HCT116 (cell line): ENCODE results near the gene MINDY1. TPM values are rescaled to one million over a fixed set of nuclear protein-coding genes. Genes with fewer than 3 reads are reported as not detected.

Source experiments
- ATAC-seq: fragments of 200-7000 bp; cut with Tn5 transposase; 2 replicates; pipeline ENCODE4 v1.9.1; 2020; ENCODE audit warnings: mild to moderate bottlenecking, moderate library complexity
- BruUV-seq: library from RNA; stranded (reverse); fragments of 400-500 nt; replicated peaks from 2 replicates; lab custom pipeline; 2021; lab: Mats Ljungman, UMichigan
- CTCF ChIA-PET: fragments of 300-600 bp; sonication (Branson Sonifier 250); formaldehyde crosslinking; loops from one replicate; lab custom pipeline; 2021; ENCODE audit warnings: antibody characterized with exemption; lab: Charles Lee
- POLR2A ChIA-PET: fragments of 300-600, 350-600 bp; sonication (Branson Sonifier 250); formaldehyde crosslinking; loops from one replicate; lab custom pipeline; 2021; ENCODE audit warnings: antibody characterized with exemption; lab: Charles Lee
- RAD21 ChIA-PET, 2 experiments: fragments of 300-600 bp; sonication (Branson Sonifier 250); formaldehyde crosslinking; loops; one replicate each; lab custom pipeline; 2023; ENCODE audit warnings: low total read pairs in 2 of 2; ENCODE audit not compliant: uncharacterized antibody in 2 of 2, unreplicated experiment in 2 of 2, low non-redundant PET in 1 of 2; lab: Charles Lee
- DNase-seq: peaks from one replicate; pipeline ENCODE4 v3.0.0-alpha.2; 2010; ENCODE audit warnings: low read depth, low spot score
- H2AFZ ChIP-seq: fragments of 200-600 bp; shearing (Covaris generic), sonication (generic); 2 replicates; pipeline ENCODE4 v1.6.1; 2017; ENCODE audit warnings: low read depth, mixed run types, mixed read lengths, antibody characterized with exemption, low read length; ENCODE audit not compliant: poor library complexity, severe bottlenecking
- H3K27ac ChIP-seq: 2 replicates; pipeline ENCODE4 v1.5.1; 2012; ENCODE audit warnings: low read depth, low read length
- H3K27me3 ChIP-seq: fragments of 200-600 bp; sonication (generic); 2 replicates; pipeline ENCODE4 v1.6.1; 2016; ENCODE audit warnings: mixed run types, low read length, mixed read lengths; ENCODE audit not compliant: insufficient read depth
- H3K36me3 ChIP-seq, 2 experiments: fragments of 200-500 bp in 1 of 2; fragments of 200-600 bp in 1 of 2; sonication (Bioruptor generic) in 1 of 2; sonication (generic) in 1 of 2; 2 replicates each; pipeline versions ENCODE4 v1.5.1 to v1.6.1; 2014 to 2016; ENCODE audit warnings: low read length in 2 of 2, inconsistent platforms in 1 of 2, mixed read lengths in 1 of 2, mixed run types in 1 of 2; ENCODE audit not compliant: insufficient read depth in 2 of 2, control insufficient read depth in 1 of 2
- H3K4me1 ChIP-seq, 2 experiments: fragments of 200-600 bp in 1 of 2; sonication (generic) in 1 of 2; 2 replicates each; pipeline versions ENCODE4 v1.5.1 to v1.6.1; 2012 to 2017; ENCODE audit warnings: low read length in 2 of 2, inconsistent platforms in 1 of 2, mild to moderate bottlenecking in 1 of 2, mixed read lengths in 1 of 2, mixed run types in 1 of 2, moderate library complexity in 1 of 2; ENCODE audit not compliant: insufficient read depth in 2 of 2, control insufficient read depth in 1 of 2
- H3K4me2 ChIP-seq: fragments of 200-600 bp; sonication (generic); 2 replicates; pipeline ENCODE4 v1.6.1; 2017; ENCODE audit warnings: mixed run types, low read length, mixed read lengths
- H3K4me3 ChIP-seq, 2 experiments: fragments of 200-600 bp in 1 of 2; sonication (generic) in 1 of 2; replicated peaks in 1 of 2; 2 replicates each; pipeline ENCODE4 v1.5.1; 2011 to 2016; ENCODE audit warnings: low read length in 2 of 2, control low read depth in 1 of 2, low read depth in 1 of 2, mild to moderate bottlenecking in 1 of 2, mixed read lengths in 1 of 2, mixed run types in 1 of 2
- H3K79me2 ChIP-seq: fragments of 200-600 bp; sonication (generic); 2 replicates; pipeline ENCODE4 v1.6.1; 2017; ENCODE audit warnings: mild to moderate bottlenecking, mixed run types, low read length, moderate library complexity, mixed read lengths; ENCODE audit not compliant: insufficient read depth
- H3K9ac ChIP-seq: fragments of 200-600 bp; sonication (generic); 2 replicates; pipeline ENCODE4 v1.6.1; 2016; ENCODE audit warnings: low read length, mixed read lengths
- H3K9me2 ChIP-seq: fragments of 200-600 bp; sonication (generic), shearing (Covaris generic); 2 replicates; pipeline ENCODE4 v1.6.1; 2017; ENCODE audit warnings: mixed run types, mild to moderate bottlenecking, moderate library complexity; ENCODE audit not compliant: insufficient read depth
- H3K9me3 ChIP-seq, 2 experiments: fragments of 200-500 bp in 1 of 2; fragments of 200-600 bp in 1 of 2; sonication (Bioruptor generic) in 1 of 2; sonication (generic) in 1 of 2; 2 replicates each; pipeline ENCODE4 v1.6.1; 2014 to 2017; ENCODE audit warnings: low read length in 2 of 2, mixed read lengths in 2 of 2, inconsistent platforms in 1 of 2, low read depth in 1 of 2, mild to moderate bottlenecking in 1 of 2, mixed run types in 1 of 2, moderate library complexity in 1 of 2; ENCODE audit not compliant: control insufficient read depth in 1 of 2, insufficient read depth in 1 of 2
- H4K20me1 ChIP-seq: fragments of 200-600 bp; sonication (generic), shearing (Covaris generic); 2 replicates; pipeline ENCODE4 v1.6.1; 2017; ENCODE audit warnings: mixed run types, mild to moderate bottlenecking, moderate library complexity; ENCODE audit not compliant: insufficient read depth
- CBX3 ChIP-seq: IDR thresholded peaks from 2 replicates; pipeline ENCODE4 v1.6.1; 2012; ENCODE audit warnings: low read depth
- CEBPB ChIP-seq: IDR thresholded peaks from 2 replicates; pipeline ENCODE4 v1.6.1; 2012; ENCODE audit warnings: low read depth
- EZH2 ChIP-seq: fragments of 200-600 bp; sonication (generic); IDR thresholded peaks from 2 replicates; pipeline ENCODE4 v1.6.1; 2017; ENCODE audit warnings: antibody characterized with exemption, mixed run types
- EZH2phosphoT487 ChIP-seq: fragments of 200-600 bp; IDR thresholded peaks from 2 replicates; pipeline ENCODE4 v1.6.1; 2018; ENCODE audit warnings: antibody characterized with exemption, borderline replicate concordance
- FOSL1 ChIP-seq: IDR thresholded peaks from 2 replicates; pipeline ENCODE4 v1.6.1; 2012; ENCODE audit warnings: low read depth
- JUND ChIP-seq: IDR thresholded peaks from 2 replicates; pipeline ENCODE4 v1.6.1; 2012
- POLR2A ChIP-seq: IDR thresholded peaks from 2 replicates; pipeline ENCODE4 v1.7.0; 2011; ENCODE audit warnings: borderline replicate concordance; ENCODE audit not compliant: insufficient read depth, insufficient read length; ENCODE audit errors: extremely low read depth
- POLR2AphosphoS5 ChIP-seq: IDR thresholded peaks from 2 replicates; pipeline ENCODE4 v1.6.1; 2011; ENCODE audit warnings: mild to moderate bottlenecking, low read depth, low read length, moderate library complexity
- RAD21 ChIP-seq: IDR thresholded peaks from 2 replicates; pipeline ENCODE4 v1.6.1; 2012; ENCODE audit warnings: low read depth, mild to moderate bottlenecking
- SIN3A ChIP-seq: IDR thresholded peaks from 2 replicates; pipeline ENCODE4 v1.6.1; 2012; ENCODE audit warnings: low read depth
- SP1 ChIP-seq: IDR thresholded peaks from 2 replicates; pipeline ENCODE4 v1.6.1; 2012; ENCODE audit warnings: low read depth
- ZFX ChIP-seq: fragments of 450-650 bp; IDR thresholded peaks from 2 replicates; pipeline ENCODE4 v1.6.1; 2017
- intact Hi-C: fragments of 100-400 bp; cut with micrococcal nuclease; formaldehyde crosslinking; loops from 2 replicates; pipeline ENCODE4 v1.10.0; 2022
- total RNA-seq: library from RNA; stranded (reverse); gene quantifications from one replicate; pipeline ENCODE4 v1.2.1, GENCODE V29; 2021; ENCODE audit not compliant: unreplicated experiment
- TF ChIP-seq, protein P1 (sequence below): IDR thresholded peaks from 2 replicates; pipeline ENCODE4 v1.6.1; 2012
- TF ChIP-seq, protein P2 (sequence below): IDR thresholded peaks from 2 replicates; pipeline ENCODE4 v1.6.1; 2012
- TF ChIP-seq, protein P3 (sequence below): IDR thresholded peaks from 2 replicates; pipeline ENCODE4 v1.6.1; 2012; ENCODE audit warnings: low read depth
- TF ChIP-seq, protein P4 (sequence below), 3 experiments: fragments of 200-600 bp in 1 of 3; sonication (generic) in 1 of 3; IDR thresholded peaks in 2 of 3; conservative IDR thresholded peaks in 1 of 3; 2 replicates each; pipeline ENCODE4 v1.5.1; 2012 to 2017; ENCODE audit warnings: low read depth in 2 of 3, low read length in 2 of 3, antibody characterized with exemption in 1 of 3, borderline replicate concordance in 1 of 3, control low read depth in 1 of 3, mild to moderate bottlenecking in 1 of 3, mixed read lengths in 1 of 3, mixed run types in 1 of 3, moderate library complexity in 1 of 3; ENCODE audit not compliant: insufficient read depth in 1 of 3

The MINDY1 gene
- total RNA-seq, 1 experiment from 2014 or later, result 1.2 TPM

DNA sequence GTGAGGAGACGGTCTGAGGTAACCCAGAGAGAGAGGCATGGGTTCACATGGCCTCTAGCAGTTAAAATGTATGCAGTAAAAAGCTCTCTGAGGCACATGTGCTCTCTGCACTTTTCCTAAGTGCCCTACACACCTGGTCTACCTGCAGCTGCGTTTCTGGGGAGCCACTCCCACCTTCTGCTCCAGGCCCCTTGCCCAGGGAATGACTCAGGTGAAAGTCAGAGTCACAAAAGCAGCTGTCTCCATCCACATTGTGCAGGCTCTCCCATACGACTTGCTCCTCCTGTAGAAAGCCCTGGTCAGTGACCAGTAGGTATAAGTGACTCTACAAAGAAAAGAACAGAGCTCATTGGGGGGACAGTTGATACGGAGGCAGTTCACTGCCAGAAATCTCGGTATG, 8.8 kb downstream of the MINDY1 start:
- Histone ChIP-seq H3K27ac (no peak overlapping the region), H3K79me2 (no peaks in the 10 kb centered on the region), H3K9me2 (no peaks in the 10 kb centered on the region), H3K9ac (no peak overlapping the region), H3K27me3 (no peaks in the 10 kb centered on the region), H3K9me3 (no peaks in the 10 kb centered on the region), H4K20me1 (no peaks in the 10 kb centered on the region), H3K4me1 (peaks cover 6 to 37% of the 10 kb centered on the region in 2 experiments; a peak in 3 of 4 replicates), H2AFZ (no peak overlapping the region), H3K36me3 (no peaks in the 10 kb centered on the region), H3K4me2 (no peak overlapping the region), H3K4me3 (no peak overlapping the region)
- POLR2A ChIA-PET, result no interaction called here
- BruUV-seq, result no TSS peak
- CTCF ChIA-PET, result interaction anchor here (1.2 kb wide), 1 partner anchor 534 kb away, joined by 3 read pairs; no protein-coding TSS in a partner anchor
- TF ChIP-seq, protein P1, sequence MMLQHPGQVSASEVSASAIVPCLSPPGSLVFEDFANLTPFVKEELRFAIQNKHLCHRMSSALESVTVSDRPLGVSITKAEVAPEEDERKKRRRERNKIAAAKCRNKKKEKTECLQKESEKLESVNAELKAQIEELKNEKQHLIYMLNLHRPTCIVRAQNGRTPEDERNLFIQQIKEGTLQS, result no peak
- no peak for TF ChIP-seq RAD21
- no peak for TF ChIP-seq SP1
- no peak for TF ChIP-seq JUND
- TF ChIP-seq, protein P2, sequence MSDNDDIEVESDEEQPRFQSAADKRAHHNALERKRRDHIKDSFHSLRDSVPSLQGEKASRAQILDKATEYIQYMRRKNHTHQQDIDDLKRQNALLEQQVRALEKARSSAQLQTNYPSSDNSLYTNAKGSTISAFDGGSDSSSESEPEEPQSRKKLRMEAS, result no peak
- TF ChIP-seq EZH2phosphoT487, result no peak
- TF ChIP-seq, protein P3, sequence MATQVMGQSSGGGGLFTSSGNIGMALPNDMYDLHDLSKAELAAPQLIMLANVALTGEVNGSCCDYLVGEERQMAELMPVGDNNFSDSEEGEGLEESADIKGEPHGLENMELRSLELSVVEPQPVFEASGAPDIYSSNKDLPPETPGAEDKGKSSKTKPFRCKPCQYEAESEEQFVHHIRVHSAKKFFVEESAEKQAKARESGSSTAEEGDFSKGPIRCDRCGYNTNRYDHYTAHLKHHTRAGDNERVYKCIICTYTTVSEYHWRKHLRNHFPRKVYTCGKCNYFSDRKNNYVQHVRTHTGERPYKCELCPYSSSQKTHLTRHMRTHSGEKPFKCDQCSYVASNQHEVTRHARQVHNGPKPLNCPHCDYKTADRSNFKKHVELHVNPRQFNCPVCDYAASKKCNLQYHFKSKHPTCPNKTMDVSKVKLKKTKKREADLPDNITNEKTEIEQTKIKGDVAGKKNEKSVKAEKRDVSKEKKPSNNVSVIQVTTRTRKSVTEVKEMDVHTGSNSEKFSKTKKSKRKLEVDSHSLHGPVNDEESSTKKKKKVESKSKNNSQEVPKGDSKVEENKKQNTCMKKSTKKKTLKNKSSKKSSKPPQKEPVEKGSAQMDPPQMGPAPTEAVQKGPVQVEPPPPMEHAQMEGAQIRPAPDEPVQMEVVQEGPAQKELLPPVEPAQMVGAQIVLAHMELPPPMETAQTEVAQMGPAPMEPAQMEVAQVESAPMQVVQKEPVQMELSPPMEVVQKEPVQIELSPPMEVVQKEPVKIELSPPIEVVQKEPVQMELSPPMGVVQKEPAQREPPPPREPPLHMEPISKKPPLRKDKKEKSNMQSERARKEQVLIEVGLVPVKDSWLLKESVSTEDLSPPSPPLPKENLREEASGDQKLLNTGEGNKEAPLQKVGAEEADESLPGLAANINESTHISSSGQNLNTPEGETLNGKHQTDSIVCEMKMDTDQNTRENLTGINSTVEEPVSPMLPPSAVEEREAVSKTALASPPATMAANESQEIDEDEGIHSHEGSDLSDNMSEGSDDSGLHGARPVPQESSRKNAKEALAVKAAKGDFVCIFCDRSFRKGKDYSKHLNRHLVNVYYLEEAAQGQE, result no peak
- TF ChIP-seq CEBPB, result no peak
- no peak for TF ChIP-seq POLR2A
- TF ChIP-seq EZH2, result no peak
- no peak for TF ChIP-seq SIN3A
- TF ChIP-seq CBX3, result no peak
- no peak for TF ChIP-seq ZFX
- TF ChIP-seq, protein P4, sequence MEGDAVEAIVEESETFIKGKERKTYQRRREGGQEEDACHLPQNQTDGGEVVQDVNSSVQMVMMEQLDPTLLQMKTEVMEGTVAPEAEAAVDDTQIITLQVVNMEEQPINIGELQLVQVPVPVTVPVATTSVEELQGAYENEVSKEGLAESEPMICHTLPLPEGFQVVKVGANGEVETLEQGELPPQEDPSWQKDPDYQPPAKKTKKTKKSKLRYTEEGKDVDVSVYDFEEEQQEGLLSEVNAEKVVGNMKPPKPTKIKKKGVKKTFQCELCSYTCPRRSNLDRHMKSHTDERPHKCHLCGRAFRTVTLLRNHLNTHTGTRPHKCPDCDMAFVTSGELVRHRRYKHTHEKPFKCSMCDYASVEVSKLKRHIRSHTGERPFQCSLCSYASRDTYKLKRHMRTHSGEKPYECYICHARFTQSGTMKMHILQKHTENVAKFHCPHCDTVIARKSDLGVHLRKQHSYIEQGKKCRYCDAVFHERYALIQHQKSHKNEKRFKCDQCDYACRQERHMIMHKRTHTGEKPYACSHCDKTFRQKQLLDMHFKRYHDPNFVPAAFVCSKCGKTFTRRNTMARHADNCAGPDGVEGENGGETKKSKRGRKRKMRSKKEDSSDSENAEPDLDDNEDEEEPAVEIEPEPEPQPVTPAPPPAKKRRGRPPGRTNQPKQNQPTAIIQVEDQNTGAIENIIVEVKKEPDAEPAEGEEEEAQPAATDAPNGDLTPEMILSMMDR (IDR thresholded peaks at IDR 0.05 in 2 of 3, conservative IDR thresholded peaks at IDR 0.05 in 1 of 3; ENCODE audit: borderline replicate concordance in 1 of 3, insufficient read depth in 1 of 3, low read depth in 2 of 3, low read length in 2 of 3), result no peak
- TF ChIP-seq FOSL1, result no peak
- no peak for TF ChIP-seq POLR2AphosphoS5
- RAD21 ChIA-PET, result no interaction called here
- no peak for ATAC-seq
- no peak for DNase-seq
- intact Hi-C loops, result loop anchor here (5.0 kb wide), 3 partner anchors 371 to 741 kb away; partner anchors contain the start of genes CA14 and ENSA
